Chondrocyte (in vitro differentiated cells): Measurements from ENCODE around the gene DSG3. TPM values are rescaled to one million over a fixed set of nuclear protein-coding genes. Genes with fewer than 3 reads are reported as not detected.

Experiments used
- DNase-seq: peaks from one replicate; pipeline ENCODE4 v3.0.0; 2021; ENCODE audit warnings: mixed read lengths, low spot score
- H3K27ac Mint-ChIP-seq: one replicate; pipeline ENCODE4 v1.8.0; 2021; ENCODE audit warnings: mild to moderate bottlenecking, moderate library complexity, mixed read lengths; ENCODE audit not compliant: unreplicated experiment
- H3K27me3 Mint-ChIP-seq: 2 replicates; pipeline ENCODE4 v1.8.0; 2021; ENCODE audit warnings: low read depth, mixed read lengths
- H3K36me3 Mint-ChIP-seq: 2 replicates; pipeline ENCODE4 v1.8.0; 2021; ENCODE audit warnings: low read depth, mixed read lengths
- H3K4me1 Mint-ChIP-seq: 2 replicates; pipeline ENCODE4 v1.8.0; 2021; ENCODE audit warnings: low read depth, mild to moderate bottlenecking, mixed read lengths
- H3K4me3 Mint-ChIP-seq: one replicate; pipeline ENCODE4 v1.8.0; 2021; ENCODE audit warnings: mild to moderate bottlenecking, moderate library complexity, mixed read lengths; ENCODE audit not compliant: unreplicated experiment
- H3K9me3 Mint-ChIP-seq: 2 replicates; pipeline ENCODE4 v1.8.0; 2021; ENCODE audit warnings: low read depth, mixed read lengths
- total RNA-seq: library from RNA; stranded (reverse); gene quantifications from 3 replicates; pipeline ENCODE4 v1.2.1, GENCODE V29; 2021
- TF ChIP-seq, protein P1 (sequence below): fragments of 200-600 bp; sonication (generic); IDR thresholded peaks from 2 replicates; pipeline ENCODE4 v1.5.0; 2021; ENCODE audit warnings: antibody characterized with exemption, mild to moderate bottlenecking, moderate library complexity

The DSG3 gene
- total RNA-seq, 1 donor from 2014 or later: not detected

DNA sequence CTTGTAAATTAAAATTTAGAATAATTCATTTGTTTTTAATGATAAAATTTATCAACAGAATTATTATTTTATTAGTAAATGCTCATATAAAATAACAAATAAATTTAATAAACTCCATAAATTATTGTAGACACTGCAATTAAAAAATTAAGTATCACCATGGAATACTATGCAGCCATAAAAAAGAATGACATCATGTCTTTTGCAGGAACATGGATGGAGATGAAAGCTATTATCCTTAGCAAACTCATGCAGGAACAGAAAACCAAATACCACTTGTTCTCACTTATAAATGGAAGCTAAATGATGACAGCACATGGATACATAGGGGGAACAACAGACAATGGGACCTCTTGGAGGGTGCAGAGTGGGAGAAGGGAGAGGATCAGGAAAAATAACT, 29.7 kb upstream of the DSG3 start:
- H3K27ac Mint-ChIP-seq: no peak overlapping the region
- H3K27me3 Mint-ChIP-seq: peaks cover 3% of the 10 kb centered on the region
- peaks cover 3% of the 10 kb centered on the region for H3K9me3 Mint-ChIP-seq
- DNase-seq: no peak
- no peaks in the 10 kb centered on the region for H3K4me1 Mint-ChIP-seq
- H3K4me3 Mint-ChIP-seq: no peak overlapping the region
- TF ChIP-seq, protein P1, sequence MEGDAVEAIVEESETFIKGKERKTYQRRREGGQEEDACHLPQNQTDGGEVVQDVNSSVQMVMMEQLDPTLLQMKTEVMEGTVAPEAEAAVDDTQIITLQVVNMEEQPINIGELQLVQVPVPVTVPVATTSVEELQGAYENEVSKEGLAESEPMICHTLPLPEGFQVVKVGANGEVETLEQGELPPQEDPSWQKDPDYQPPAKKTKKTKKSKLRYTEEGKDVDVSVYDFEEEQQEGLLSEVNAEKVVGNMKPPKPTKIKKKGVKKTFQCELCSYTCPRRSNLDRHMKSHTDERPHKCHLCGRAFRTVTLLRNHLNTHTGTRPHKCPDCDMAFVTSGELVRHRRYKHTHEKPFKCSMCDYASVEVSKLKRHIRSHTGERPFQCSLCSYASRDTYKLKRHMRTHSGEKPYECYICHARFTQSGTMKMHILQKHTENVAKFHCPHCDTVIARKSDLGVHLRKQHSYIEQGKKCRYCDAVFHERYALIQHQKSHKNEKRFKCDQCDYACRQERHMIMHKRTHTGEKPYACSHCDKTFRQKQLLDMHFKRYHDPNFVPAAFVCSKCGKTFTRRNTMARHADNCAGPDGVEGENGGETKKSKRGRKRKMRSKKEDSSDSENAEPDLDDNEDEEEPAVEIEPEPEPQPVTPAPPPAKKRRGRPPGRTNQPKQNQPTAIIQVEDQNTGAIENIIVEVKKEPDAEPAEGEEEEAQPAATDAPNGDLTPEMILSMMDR: no peak
- no peaks in the 10 kb centered on the region for H3K36me3 Mint-ChIP-seq

DNA sequence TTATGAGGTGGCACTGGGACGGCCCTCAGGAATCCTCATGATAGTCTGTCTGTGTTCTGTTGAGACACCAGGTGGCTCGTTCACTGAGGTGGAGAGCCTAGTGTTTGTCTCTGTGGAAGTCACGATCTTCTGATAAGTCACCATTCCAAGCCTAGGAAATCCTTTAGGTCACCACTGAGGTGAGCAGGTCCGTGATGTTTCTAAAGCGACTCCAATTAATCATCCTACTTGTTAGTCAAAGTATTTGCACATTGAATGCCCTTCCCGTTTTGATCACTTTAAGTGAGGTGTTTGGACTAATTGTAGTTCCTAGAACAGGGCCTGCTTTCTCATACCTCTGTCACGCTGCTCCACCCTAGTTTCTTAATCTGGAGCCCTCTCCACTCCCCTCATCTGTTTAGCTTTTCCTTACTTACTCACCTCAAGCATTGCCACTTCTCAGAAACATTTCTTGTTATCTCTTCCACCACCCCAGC, 28.0 kb upstream of the DSG3 start:
- Mint-ChIP-seq H3K36me3 (no peaks in the 10 kb centered on the region), H3K4me3 (no peak overlapping the region), H3K4me1 (no peaks in the 10 kb centered on the region), H3K27me3 (peaks cover 3% of the 10 kb centered on the region), H3K9me3 (peaks cover 3% of the 10 kb centered on the region), H3K27ac (no peak overlapping the region)
- TF ChIP-seq, protein P1: no peak
- no peak for DNase-seq

DNA sequence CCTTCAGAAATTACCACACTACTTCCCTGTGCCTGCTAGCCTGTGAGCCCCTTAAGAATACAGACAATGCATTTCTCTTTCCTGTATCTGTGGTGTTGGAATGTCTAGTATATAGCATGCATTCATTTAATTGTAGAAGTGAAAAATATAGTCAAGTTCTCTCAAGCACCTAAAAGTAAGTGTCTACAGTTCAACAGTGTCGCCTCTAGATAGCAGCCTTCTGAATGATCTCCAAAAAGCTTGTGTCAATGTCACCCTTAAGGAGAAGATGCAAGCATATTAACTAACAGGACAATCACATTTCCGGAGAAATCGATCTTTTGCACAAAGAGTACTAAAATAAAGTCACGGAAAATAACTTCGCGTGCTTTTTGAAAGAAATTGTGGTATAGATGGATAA, 27.5 kb upstream of the DSG3 start:
- Mint-ChIP-seq H3K27me3 (no peaks in the 10 kb centered on the region), H3K9me3 (peaks cover 3% of the 10 kb centered on the region), H3K27ac (no peak overlapping the region), H3K4me3 (no peak overlapping the region), H3K36me3 (no peaks in the 10 kb centered on the region), H3K4me1 (no peaks in the 10 kb centered on the region)
- DNase-seq: no peak
- TF ChIP-seq, protein P1: no peak

DNA sequence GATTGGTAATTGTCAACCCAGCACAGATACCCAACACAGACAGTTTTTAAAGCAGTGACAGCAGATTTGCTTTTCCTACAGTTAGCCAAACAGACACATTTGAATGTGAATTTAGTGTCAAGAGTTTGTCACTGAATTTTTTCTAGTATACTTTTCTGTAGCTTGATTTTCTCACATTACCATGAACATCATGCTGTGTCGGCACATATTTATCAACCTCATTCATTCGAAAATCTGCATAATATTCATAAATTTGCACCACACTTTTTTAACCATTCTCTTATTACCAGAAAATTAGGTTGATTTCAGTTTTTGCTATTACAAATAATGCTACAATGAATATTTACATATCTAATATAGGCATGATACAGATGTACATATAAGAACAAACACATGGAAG, 27.0 kb upstream of the DSG3 start:
- no peak overlapping the region for H3K27ac Mint-ChIP-seq
- no peaks in the 10 kb centered on the region for H3K27me3 Mint-ChIP-seq
- no peak overlapping the region for H3K4me3 Mint-ChIP-seq
- H3K4me1 Mint-ChIP-seq: no peaks in the 10 kb centered on the region
- no peak for DNase-seq
- TF ChIP-seq, protein P1: no peak
- no peaks in the 10 kb centered on the region for H3K36me3 Mint-ChIP-seq
- H3K9me3 Mint-ChIP-seq: peaks cover 3% of the 10 kb centered on the region

DNA sequence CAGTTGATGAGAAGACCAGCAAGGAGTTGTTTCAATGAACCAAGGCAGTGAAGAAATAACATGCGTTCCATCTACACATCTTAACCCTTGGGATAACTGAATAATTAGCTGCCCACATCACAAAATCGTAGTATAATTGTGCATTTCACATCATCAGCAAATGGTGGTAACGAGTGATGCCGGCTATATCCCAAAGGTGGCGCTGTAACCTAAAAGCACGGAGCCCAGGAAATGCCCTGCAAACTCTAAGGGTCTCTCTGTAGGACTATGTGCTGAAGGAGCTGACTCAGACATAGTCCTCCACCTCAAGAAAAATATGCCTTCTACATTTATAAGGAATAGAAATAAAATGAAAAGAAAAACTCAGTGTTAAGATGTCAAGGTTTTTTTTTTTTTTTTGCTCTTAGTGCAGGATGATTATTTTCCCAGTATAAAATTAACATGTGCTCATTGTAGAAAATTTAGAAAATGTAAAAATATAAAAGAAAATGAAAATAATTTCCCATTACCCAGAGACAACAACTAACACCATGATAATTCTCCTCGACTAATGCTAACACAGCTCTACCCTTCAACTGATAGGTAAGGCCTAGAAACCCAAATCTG, 23.1 kb upstream of the DSG3 start:
- Mint-ChIP-seq H3K27me3 (peaks cover 6% of the 10 kb centered on the region), H3K4me3 (no peak overlapping the region), H3K27ac (no peak overlapping the region), H3K4me1 (no peaks in the 10 kb centered on the region), H3K9me3 (no peaks in the 10 kb centered on the region), H3K36me3 (no peaks in the 10 kb centered on the region)
- TF ChIP-seq, protein P1: peak; percentile 85
- DNase-seq: no peak
